HG03439 (cell line): ENCODE measurements around the gene NPFFR1.

Source experiments
- ATAC-seq: cut with Tn5 transposase; IDR thresholded peaks from one replicate; pipeline ENCODE4 v1.9.1; 2021; ENCODE audit warnings: mild to moderate bottlenecking, moderate library complexity; ENCODE audit not compliant: unreplicated experiment

NPFFR1 gene

GRCh38 chr10:70315276-70315675, 31.5 kb upstream of the NPFFR1 start:
- no peak for ATAC-seq

GRCh38 chr10:70312972-70313371, 29.2 kb upstream of the NPFFR1 start:
- ATAC-seq, result no peak

GRCh38 chr10:70312249-70312648, 28.4 kb upstream of the NPFFR1 start:
- ATAC-seq, result no peak

- ATAC-seq, result no peak
Measured at GRCh38 chr10:70311698-70312097, 27.9 kb upstream of the NPFFR1 start.

- ATAC-seq, result no peak
Measured at GRCh38 chr10:70309661-70310060, 25.9 kb upstream of the NPFFR1 start.

- no peak for ATAC-seq
Measured at GRCh38 chr10:70308121-70309060, 24.6 kb upstream of the NPFFR1 start.

- ATAC-seq, result no peak
Measured at GRCh38 chr10:70306886-70307520, 23.2 kb upstream of the NPFFR1 start.

- ATAC-seq, result no peak
Measured at GRCh38 chr10:70306181-70306705, 22.4 kb upstream of the NPFFR1 start.

GRCh38 chr10:70303730-70304129, 19.9 kb upstream of the NPFFR1 start:
- ATAC-seq, result no peak

- ATAC-seq, result no peak
Measured at GRCh38 chr10:70302292-70302691, 18.5 kb upstream of the NPFFR1 start.

GRCh38 chr10:70300908-70301597, 17.2 kb upstream of the NPFFR1 start:
- ATAC-seq, result no peak

- no peak for ATAC-seq
Measured at GRCh38 chr10:70300461-70300860, 16.7 kb upstream of the NPFFR1 start.

- ATAC-seq, result no peak
Measured at GRCh38 chr10:70299876-70300275, 16.1 kb upstream of the NPFFR1 start.

- ATAC-seq, result no peak
Measured at GRCh38 chr10:70298393-70298792, 14.6 kb upstream of the NPFFR1 start.

- no peak for ATAC-seq
Measured at GRCh38 chr10:70297224-70297623, 13.4 kb upstream of the NPFFR1 start.

GRCh38 chr10:70296406-70296899, 12.6 kb upstream of the NPFFR1 start:
- no peak for ATAC-seq

- ATAC-seq, result no peak
Measured at GRCh38 chr10:70295926-70296325, 12.1 kb upstream of the NPFFR1 start.

- no peak for ATAC-seq
Measured at GRCh38 chr10:70295321-70295720, 11.5 kb upstream of the NPFFR1 start.

GRCh38 chr10:70293169-70293843, 9.5 kb upstream of the NPFFR1 start:
- peak; percentile 71 for ATAC-seq

GRCh38 chr10:70292004-70292403, 8.2 kb upstream of the NPFFR1 start:
- no peak for ATAC-seq

GRCh38 chr10:70289739-70290138, 5.9 kb upstream of the NPFFR1 start:
- ATAC-seq, result no peak
